Peyer's patch (tissue), 4 donors: ENCODE measurements around the gene MIER1.

Experiments
- CTCF ChIP-seq, 6 experiments: fragments of 450-650 bp in 4 of 6; fragments of 200-600 bp in 2 of 6; sonication (generic) in 1 of 6; IDR thresholded peaks; one replicate each; pipeline ENCODE4 v1.5.1; 2017 to 2019; ENCODE audit warnings: antibody characterized with exemption in 6 of 6, mild to moderate bottlenecking in 3 of 6, moderate library complexity in 1 of 6
- POLR2A ChIP-seq, 2 donors: fragments of 450-650 bp; IDR thresholded peaks; one replicate each; pipeline ENCODE4 v1.5.1; 2017; ENCODE audit warnings: antibody characterized with exemption in 2 of 2, mild to moderate bottlenecking in 2 of 2, moderate library complexity in 2 of 2

GRCh38 chr1:67004176-67004575, 79.4 kb downstream of the MIER1 start:
- TF ChIP-seq CTCF (IDR thresholded peaks at IDR 0.05), result no peak
- TF ChIP-seq POLR2A (IDR thresholded peaks at IDR 0.05), result no peak
